Upper lobe of left lung (tissue), 4 donors: ENCODE data around the gene HADH.

ENCODE experiments used
- EP300 ChIP-seq, 4 donors: sonication (generic); formaldehyde crosslinking; IDR thresholded peaks; one replicate each; pipeline ENCODE4 v1.5.1; 2017; ENCODE audit warnings: antibody characterized with exemption in 4 of 4, control low read depth in 2 of 4
- TF ChIP-seq, protein P1 (sequence below), 6 experiments: fragments of 450-650 bp in 4 of 6; fragments of 200-600 bp in 2 of 6; sonication (generic) in 2 of 6; IDR thresholded peaks; one replicate each; pipeline ENCODE4 v1.5.1; 2016 to 2019; ENCODE audit warnings: antibody characterized with exemption in 6 of 6

GRCh38 chr4:108036213-108036612 is 46.5 kb downstream of the HADH start:
- TF ChIP-seq EP300 (IDR thresholded peaks at IDR 0.05) = no peak
- TF ChIP-seq, protein P1, sequence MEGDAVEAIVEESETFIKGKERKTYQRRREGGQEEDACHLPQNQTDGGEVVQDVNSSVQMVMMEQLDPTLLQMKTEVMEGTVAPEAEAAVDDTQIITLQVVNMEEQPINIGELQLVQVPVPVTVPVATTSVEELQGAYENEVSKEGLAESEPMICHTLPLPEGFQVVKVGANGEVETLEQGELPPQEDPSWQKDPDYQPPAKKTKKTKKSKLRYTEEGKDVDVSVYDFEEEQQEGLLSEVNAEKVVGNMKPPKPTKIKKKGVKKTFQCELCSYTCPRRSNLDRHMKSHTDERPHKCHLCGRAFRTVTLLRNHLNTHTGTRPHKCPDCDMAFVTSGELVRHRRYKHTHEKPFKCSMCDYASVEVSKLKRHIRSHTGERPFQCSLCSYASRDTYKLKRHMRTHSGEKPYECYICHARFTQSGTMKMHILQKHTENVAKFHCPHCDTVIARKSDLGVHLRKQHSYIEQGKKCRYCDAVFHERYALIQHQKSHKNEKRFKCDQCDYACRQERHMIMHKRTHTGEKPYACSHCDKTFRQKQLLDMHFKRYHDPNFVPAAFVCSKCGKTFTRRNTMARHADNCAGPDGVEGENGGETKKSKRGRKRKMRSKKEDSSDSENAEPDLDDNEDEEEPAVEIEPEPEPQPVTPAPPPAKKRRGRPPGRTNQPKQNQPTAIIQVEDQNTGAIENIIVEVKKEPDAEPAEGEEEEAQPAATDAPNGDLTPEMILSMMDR (IDR thresholded peaks at IDR 0.05) = no peak
